Measurements from ENCODE around the gene LRIG1.

Gene LRIG1

DNA sequence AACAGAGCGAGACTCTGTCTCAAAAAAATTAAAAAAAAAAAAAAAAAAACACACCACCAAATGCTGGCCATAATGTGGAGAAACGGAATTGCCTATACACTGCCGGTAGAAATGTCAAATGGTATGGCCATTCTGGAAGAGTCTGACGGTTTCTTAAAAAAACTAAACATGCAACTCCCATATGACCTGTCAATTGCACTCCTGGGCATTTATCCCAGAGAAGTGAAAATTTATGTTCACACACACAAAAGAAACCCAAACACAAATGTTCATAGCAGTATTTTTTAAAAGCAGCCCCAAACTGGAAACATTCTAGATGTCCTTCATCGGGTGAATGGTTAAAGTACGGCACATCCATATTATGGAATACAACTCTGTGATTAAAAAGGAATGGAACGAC lies 66.1 kb downstream of the LRIG1 start:
- no peak overlapping the region for H3K4me3 ChIP-seq (ENCODE audit: control insufficient read depth, low read depth, low read length)
- TF ChIP-seq, protein P1, sequence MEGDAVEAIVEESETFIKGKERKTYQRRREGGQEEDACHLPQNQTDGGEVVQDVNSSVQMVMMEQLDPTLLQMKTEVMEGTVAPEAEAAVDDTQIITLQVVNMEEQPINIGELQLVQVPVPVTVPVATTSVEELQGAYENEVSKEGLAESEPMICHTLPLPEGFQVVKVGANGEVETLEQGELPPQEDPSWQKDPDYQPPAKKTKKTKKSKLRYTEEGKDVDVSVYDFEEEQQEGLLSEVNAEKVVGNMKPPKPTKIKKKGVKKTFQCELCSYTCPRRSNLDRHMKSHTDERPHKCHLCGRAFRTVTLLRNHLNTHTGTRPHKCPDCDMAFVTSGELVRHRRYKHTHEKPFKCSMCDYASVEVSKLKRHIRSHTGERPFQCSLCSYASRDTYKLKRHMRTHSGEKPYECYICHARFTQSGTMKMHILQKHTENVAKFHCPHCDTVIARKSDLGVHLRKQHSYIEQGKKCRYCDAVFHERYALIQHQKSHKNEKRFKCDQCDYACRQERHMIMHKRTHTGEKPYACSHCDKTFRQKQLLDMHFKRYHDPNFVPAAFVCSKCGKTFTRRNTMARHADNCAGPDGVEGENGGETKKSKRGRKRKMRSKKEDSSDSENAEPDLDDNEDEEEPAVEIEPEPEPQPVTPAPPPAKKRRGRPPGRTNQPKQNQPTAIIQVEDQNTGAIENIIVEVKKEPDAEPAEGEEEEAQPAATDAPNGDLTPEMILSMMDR (IDR thresholded peaks at IDR 0.05; ENCODE audit: control insufficient read depth, insufficient read depth, low read depth, low read length, missing control alignments): no peak
- DNase-seq (ENCODE audit: low read depth): no peak

GRCh38 chr3:66433522-66433782 lies 67.4 kb downstream of the LRIG1 start:
- H3K4me3 ChIP-seq (ENCODE audit: control insufficient read depth, low read depth, low read length): no peak overlapping the region

DNA sequence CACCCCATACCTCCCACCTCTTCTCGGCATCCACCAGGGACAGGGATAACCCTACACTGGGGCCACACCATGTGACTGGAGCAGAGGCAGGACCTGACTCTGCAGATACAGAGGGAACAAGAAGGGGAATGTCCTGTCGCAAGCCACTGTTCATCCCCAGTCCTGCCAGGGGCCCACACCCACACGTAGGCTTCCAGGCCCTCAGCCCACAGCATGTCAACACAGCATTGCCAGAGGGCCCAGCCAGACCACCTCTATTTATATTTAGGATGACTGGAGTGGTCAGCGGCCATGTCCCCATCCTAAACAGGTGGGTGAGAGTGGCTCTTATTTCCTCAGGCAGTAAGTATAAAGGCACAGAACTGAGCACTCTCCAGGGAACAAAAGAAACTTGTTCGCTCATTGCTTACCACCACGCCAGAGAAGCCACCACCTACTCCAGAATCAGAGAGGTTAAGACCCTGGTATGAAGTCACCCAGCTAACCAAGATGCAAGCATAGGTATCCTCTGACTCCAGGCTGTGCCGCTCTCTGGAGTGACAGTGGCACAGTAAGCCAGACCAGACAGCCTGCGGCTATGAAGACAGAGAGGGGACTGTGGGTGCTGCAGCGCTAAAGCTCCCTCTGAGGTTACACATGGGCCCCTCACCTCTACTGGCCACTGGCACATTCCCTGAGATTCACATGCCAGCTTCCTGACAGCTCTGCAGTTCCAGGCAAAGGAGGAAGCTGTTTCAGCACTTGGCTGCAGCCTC lies 67.9 kb downstream of the LRIG1 start:
- no peak overlapping the region for H3K4me3 ChIP-seq (ENCODE audit: control insufficient read depth, low read depth, low read length)
- DNase-seq (ENCODE audit: low read depth): no peak
- TF ChIP-seq, protein P1 (IDR thresholded peaks at IDR 0.05; ENCODE audit: control insufficient read depth, insufficient read depth, low read depth, low read length, missing control alignments): no peak

More at GRCh38 chr3:66433522-66433782, 67.4 kb downstream of the LRIG1 start:
- DNase-seq (ENCODE audit: low read depth): no peak
- TF ChIP-seq, protein P1 (IDR thresholded peaks at IDR 0.05; ENCODE audit: control insufficient read depth, insufficient read depth, low read depth, low read length, missing control alignments): no peak

DNA sequence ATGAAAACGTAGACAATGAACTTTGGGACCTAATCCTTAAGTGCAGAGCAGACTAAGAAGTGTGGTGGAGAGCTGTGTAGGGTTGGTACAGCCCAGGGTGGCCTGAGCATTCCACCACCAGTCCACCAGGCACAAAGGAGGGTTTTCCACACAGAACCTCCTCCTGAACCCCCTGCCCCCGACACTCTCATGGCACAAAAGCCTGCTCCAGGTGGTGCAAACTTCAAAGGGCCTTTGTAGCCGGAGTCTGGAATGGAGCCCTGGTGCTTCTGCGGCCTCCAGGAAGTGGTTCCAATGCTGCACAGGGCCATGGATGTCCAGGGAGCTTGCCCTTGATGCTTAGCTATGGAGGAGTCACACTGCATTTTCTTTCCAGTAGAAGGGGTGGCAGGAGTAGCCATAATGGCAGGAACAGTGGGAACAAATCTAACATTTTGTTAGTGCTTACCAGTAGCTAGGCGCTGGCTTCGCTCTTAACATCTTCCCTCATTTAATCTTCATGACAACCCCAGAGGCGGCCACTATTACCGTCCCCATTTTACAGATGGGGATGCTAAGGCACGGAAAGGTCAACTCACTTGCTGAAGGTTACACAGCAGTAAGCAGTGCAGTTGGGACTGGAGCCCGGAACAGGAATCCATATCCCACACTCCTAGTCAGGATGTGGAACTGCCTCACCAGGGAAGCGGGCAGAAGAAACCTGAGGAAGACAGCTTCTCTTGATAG lies 68.6 kb downstream of the LRIG1 start:
- no peak for DNase-seq (ENCODE audit: low read depth)
- no peak overlapping the region for H3K4me3 ChIP-seq (ENCODE audit: control insufficient read depth, low read depth, low read length)
- TF ChIP-seq, protein P1 (IDR thresholded peaks at IDR 0.05; ENCODE audit: control insufficient read depth, insufficient read depth, low read depth, low read length, missing control alignments): no peak

- TF ChIP-seq, protein P1 (IDR thresholded peaks at IDR 0.05; ENCODE audit: control insufficient read depth, insufficient read depth, low read depth, low read length, missing control alignments): no peak
- no peak for DNase-seq (ENCODE audit: low read depth)
- no peak overlapping the region for H3K4me3 ChIP-seq (ENCODE audit: control insufficient read depth, low read depth, low read length)
Observed at GRCh38 chr3:66431494-66431893, 69.3 kb downstream of the LRIG1 start.

DNA sequence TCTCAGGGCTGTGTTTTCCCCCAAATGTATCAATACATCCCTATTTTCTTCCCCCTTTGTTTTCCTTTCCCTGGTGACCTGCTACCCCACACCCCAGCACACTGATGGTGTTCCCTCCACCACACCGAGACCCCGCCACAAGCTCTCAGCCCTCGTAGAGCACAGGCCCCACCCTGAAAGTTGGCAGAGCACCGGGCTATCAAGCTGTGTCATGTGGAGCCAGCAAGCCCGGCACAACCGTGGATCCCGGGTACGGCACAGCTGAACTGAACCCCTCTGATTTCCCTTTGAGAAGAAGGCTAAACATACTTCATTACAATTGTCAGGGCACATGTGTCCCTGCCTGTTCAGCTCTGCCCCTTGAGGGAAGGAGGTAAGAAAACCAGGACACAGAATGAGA lies 69.9 kb downstream of the LRIG1 start:
- H3K4me3 ChIP-seq (ENCODE audit: control insufficient read depth, low read depth, low read length): no peak overlapping the region
- DNase-seq (ENCODE audit: low read depth): no peak
- TF ChIP-seq, protein P1 (IDR thresholded peaks at IDR 0.05; ENCODE audit: control insufficient read depth, insufficient read depth, low read depth, low read length, missing control alignments): no peak

Data from AG09309 (cell line).